IMR-90 (cell line): ENCODE results near the gene ZKSCAN1. TPM values are rescaled to one million over a fixed set of nuclear protein-coding genes. Genes with fewer than 3 reads are reported as not detected.

ENCODE experiments used
- ATAC-seq: fragments of 200-7000 bp; cut with Tn5 transposase; 2 replicates; pipeline ENCODE4 v1.9.1; 2020; ENCODE audit warnings: low read depth, mild to moderate bottlenecking, moderate library complexity
- BruUV-seq: library from RNA; stranded (reverse); fragments of 400-500 nt; replicated peaks from 2 replicates; lab custom pipeline; 2021; lab: Mats Ljungman, UMichigan
- CTCF ChIA-PET: fragments of 300-600 bp; formaldehyde crosslinking; extraction: SDS; loops from one replicate; lab custom pipeline; 2021; ENCODE audit warnings: antibody characterized with exemption; lab: Yijun Ruan, JAX
- POLR2A ChIA-PET: fragments of 300-600 bp; sonication (Branson Sonifier 250); formaldehyde crosslinking; loops from one replicate; lab custom pipeline; 2022; ENCODE audit warnings: antibody characterized with exemption; ENCODE audit not compliant: unreplicated experiment; lab: Charles Lee
- DNase-seq: peaks from one replicate; pipeline ENCODE4 v3.0.0; 2013
- H2AFZ ChIP-seq: replicated peaks from 2 replicates; pipeline ENCODE3; 2013; ENCODE audit warnings: low read length, mild to moderate bottlenecking; ENCODE audit not compliant: poor library complexity
- H2AK5ac ChIP-seq: 2 replicates; pipeline ENCODE4 v1.6.1; 2013; ENCODE audit warnings: low read depth, low read length, inconsistent platforms
- H2AK9ac ChIP-seq: replicated peaks from 2 replicates; pipeline ENCODE3; 2013; ENCODE audit warnings: mild to moderate bottlenecking, low read depth, low read length, moderate library complexity; ENCODE audit not compliant: poor library complexity
- H2BK120ac ChIP-seq: 2 replicates; pipeline ENCODE4 v1.6.1; 2013; ENCODE audit warnings: low read depth, low read length, inconsistent platforms
- H2BK15ac ChIP-seq: 3 replicates; pipeline ENCODE4 v1.6.1; 2013; ENCODE audit warnings: low read depth, low read length, inconsistent platforms
- H2BK20ac ChIP-seq: 2 replicates; pipeline ENCODE4 v1.6.1; 2013; ENCODE audit warnings: low read depth, mild to moderate bottlenecking, inconsistent platforms, low read length, moderate library complexity
- H2BK5ac ChIP-seq: 2 replicates; pipeline ENCODE4 v1.6.1; 2013; ENCODE audit warnings: mild to moderate bottlenecking, low read depth, low read length, inconsistent platforms; ENCODE audit not compliant: poor library complexity, severe bottlenecking
- H3K14ac ChIP-seq: replicated peaks from 2 replicates; pipeline ENCODE4 v1.6.1; 2013; ENCODE audit warnings: low read depth, low read length, inconsistent platforms
- H3K18ac ChIP-seq: 2 replicates; pipeline ENCODE4 v1.6.1; 2013; ENCODE audit warnings: low read depth, low read length, control low read depth
- H3K23ac ChIP-seq: 2 replicates; pipeline ENCODE4 v1.6.1; 2013; ENCODE audit warnings: low read depth, low read length, inconsistent platforms
- H3K27ac ChIP-seq: 2 replicates; pipeline ENCODE4 v1.5.1; 2013; ENCODE audit warnings: mild to moderate bottlenecking, control low read depth, low read length; ENCODE audit not compliant: insufficient read depth
- H3K27me3 ChIP-seq: 2 replicates; pipeline ENCODE4 v1.6.1; 2013; ENCODE audit warnings: low read length; ENCODE audit not compliant: control insufficient read depth, insufficient read depth
- H3K36me3 ChIP-seq: 2 replicates; pipeline ENCODE4 v1.6.1; 2013; ENCODE audit warnings: low read length, mixed read lengths; ENCODE audit not compliant: control insufficient read depth, insufficient read depth
- H3K4ac ChIP-seq: 2 replicates; pipeline ENCODE4 v1.6.1; 2013; ENCODE audit warnings: low read depth, low read length, inconsistent platforms
- H3K4me1 ChIP-seq: 2 replicates; pipeline ENCODE4 v1.6.1; 2013; ENCODE audit warnings: low read length, mixed read lengths; ENCODE audit not compliant: control insufficient read depth, insufficient read depth
- H3K4me2 ChIP-seq: 2 replicates; pipeline ENCODE4 v1.6.1; 2013; ENCODE audit warnings: low read depth, mild to moderate bottlenecking, control low read depth, low read length, moderate library complexity
- H3K4me3 ChIP-seq: 2 replicates; pipeline ENCODE4 v1.5.1; 2013; ENCODE audit warnings: low read depth, mild to moderate bottlenecking, control low read depth, low read length, moderate library complexity; ENCODE audit not compliant: insufficient read depth
- H3K56ac ChIP-seq: 2 replicates; pipeline ENCODE4 v1.6.1; 2013; ENCODE audit warnings: low read length, inconsistent platforms; ENCODE audit not compliant: insufficient read depth; ENCODE audit errors: extremely low read depth
- H3K79me1 ChIP-seq, 2 experiments: 2 replicates each; pipeline ENCODE4 v1.6.1; 2013; ENCODE audit warnings: low read length in 2 of 2, inconsistent platforms in 1 of 2, low read depth in 1 of 2
- H3K9ac ChIP-seq: 2 replicates; pipeline ENCODE4 v1.6.1; 2013; ENCODE audit warnings: low read depth, low read length, control low read depth
- H3K9me1 ChIP-seq: 2 replicates; pipeline ENCODE4 v1.6.1; 2013; ENCODE audit warnings: low read length, inconsistent platforms; ENCODE audit not compliant: insufficient read depth
- H3K9me3 ChIP-seq: 2 replicates; pipeline ENCODE4 v1.6.1; 2013; ENCODE audit warnings: low read length; ENCODE audit not compliant: control insufficient read depth, insufficient read depth
- H4K20me1 ChIP-seq: 2 replicates; pipeline ENCODE4 v1.6.1; 2013; ENCODE audit warnings: low read length, inconsistent platforms; ENCODE audit not compliant: insufficient read depth
- H4K5ac ChIP-seq: 2 replicates; pipeline ENCODE4 v1.6.1; 2013; ENCODE audit warnings: mild to moderate bottlenecking, low read depth, low read length, control low read depth
- H4K8ac ChIP-seq, 2 experiments: 2 replicates each; pipeline ENCODE4 v1.6.1; 2013; ENCODE audit warnings: low read depth in 2 of 2, low read length in 2 of 2, control low read depth in 1 of 2, inconsistent platforms in 1 of 2
- H4K91ac ChIP-seq: 2 replicates; pipeline ENCODE4 v1.6.1; 2013; ENCODE audit warnings: low read depth, low read length, inconsistent platforms; ENCODE audit not compliant: insufficient read depth
- BHLHE40 ChIP-seq: fragments of 150-350 bp; IDR thresholded peaks from 2 replicates; pipeline ENCODE4 v1.6.1; 2016; ENCODE audit warnings: mild to moderate bottlenecking, low read depth, low read length
- CEBPB ChIP-seq: IDR thresholded peaks from 2 replicates; pipeline ENCODE4 v1.6.1; 2012; ENCODE audit warnings: low read depth, low read length, improper control_type of control experiment
- CHD1 ChIP-seq: IDR thresholded peaks from 2 replicates; pipeline ENCODE4 v1.6.1; 2012; ENCODE audit warnings: low read depth, low read length, improper control_type of control experiment
- FOS ChIP-seq: fragments of 150-350 bp; IDR thresholded peaks from 2 replicates; pipeline ENCODE4 v1.6.1; 2016; ENCODE audit warnings: low read depth, low read length
- MAFK ChIP-seq: IDR thresholded peaks from 2 replicates; pipeline ENCODE4 v1.6.1; 2012; ENCODE audit warnings: low read depth, low read length, improper control_type of control experiment
- MAZ ChIP-seq: IDR thresholded peaks from 2 replicates; pipeline ENCODE4 v1.6.1; 2012; ENCODE audit warnings: low read depth, mild to moderate bottlenecking, low read length, improper control_type of control experiment, moderate library complexity, borderline replicate concordance
- MXI1 ChIP-seq: IDR thresholded peaks from 2 replicates; pipeline ENCODE4 v1.6.1; 2012; ENCODE audit warnings: low read depth, mild to moderate bottlenecking, low read length, moderate library complexity, borderline replicate concordance
- NFE2L2 ChIP-seq: fragments of 150-350 bp; IDR thresholded peaks from 2 replicates; pipeline ENCODE4 v1.6.1; 2016; ENCODE audit warnings: low read depth, mild to moderate bottlenecking, low read length
- POLR2A ChIP-seq: IDR thresholded peaks from 2 replicates; pipeline ENCODE4 v1.6.1; 2012; ENCODE audit warnings: mild to moderate bottlenecking, low read depth, low read length
- RAD21 ChIP-seq: IDR thresholded peaks from 2 replicates; pipeline ENCODE4 v1.6.1; 2012; ENCODE audit warnings: low read length, improper control_type of control experiment
- RCOR1 ChIP-seq: IDR thresholded peaks from 2 replicates; pipeline ENCODE4 v1.6.1; 2012; ENCODE audit warnings: mild to moderate bottlenecking, low read length, improper control_type of control experiment; ENCODE audit not compliant: insufficient replicate concordance
- RFX5 ChIP-seq: IDR thresholded peaks from 2 replicates; pipeline ENCODE4 v1.8.0; 2012; ENCODE audit warnings: low read depth, mild to moderate bottlenecking, low read length, moderate library complexity
- SMC3 ChIP-seq: fragments of 150-350 bp; IDR thresholded peaks from 2 replicates; pipeline ENCODE4 v1.6.1; 2016; ENCODE audit warnings: low read depth, mild to moderate bottlenecking, antibody characterized with exemption, low read length, moderate library complexity
- USF2 ChIP-seq: fragments of 150-350 bp; IDR thresholded peaks from 2 replicates; pipeline ENCODE4 v1.6.1; 2017; ENCODE audit warnings: mild to moderate bottlenecking, antibody characterized with exemption, low read length, low read depth
- whole genome bisulfite sequencing, 2 experiments: methylation state at CpG; one replicate each; pipeline versions ENCODE4 v1.1.5 to v1.1.7; 2013; ENCODE audit warnings: missing lambda C conversion rate in 2 of 2; ENCODE audit not compliant: insufficient read length in 1 of 2; ENCODE audit errors: extremely low coverage in 2 of 2; 5-methylcytosine and 5-hydroxymethylcytosine counted together
- dilution Hi-C: fragments of 300-500 bp; cut with HindIII; formaldehyde crosslinking; loops from one replicate; pipeline ENCODE4 v1.14.3; 2018; ENCODE audit warnings: low sequenced_read_pairs; ENCODE audit not compliant: unreplicated experiment
- in situ Hi-C: fragments of 300-500 bp; cut with MboI; formaldehyde crosslinking; loops from 3 replicates; pipeline ENCODE4 v1.14.3; 2019; ENCODE audit warnings: low sequenced_read_pairs, inconsistent platforms, mixed read lengths
- intact Hi-C: fragments of 100-400 bp; cut with micrococcal nuclease; formaldehyde crosslinking; loops from 2 replicates; pipeline ENCODE4 v1.10.0; 2022
- polyA plus RNA-seq, 3 experiments: library from polyadenylated mRNA; depleted of rRNA; stranded (reverse); fragments of >200 nt; gene quantifications; 2 replicates each; pipeline ENCODE4 v1.2.3, GENCODE V29; 2012; ENCODE audit warnings: low replicate concordance in 1 of 3
- total RNA-seq: library from RNA; depleted of rRNA; stranded (reverse); fragments of >200 nt; gene quantifications from 2 replicates; pipeline ENCODE4 v1.2.3, GENCODE V29; 2012
- TF ChIP-seq, protein P1 (sequence below): conservative IDR thresholded peaks from 2 replicates; pipeline ENCODE4 v1.5.1; 2012; ENCODE audit warnings: mild to moderate bottlenecking, low read depth, low read length, improper control_type of control experiment

Gene ZKSCAN1
- total and polyA plus RNA-seq, 2 of the 4 experiments (the other 2 are of a cell fraction), result 13.7 to 40.7 TPM

DNA sequence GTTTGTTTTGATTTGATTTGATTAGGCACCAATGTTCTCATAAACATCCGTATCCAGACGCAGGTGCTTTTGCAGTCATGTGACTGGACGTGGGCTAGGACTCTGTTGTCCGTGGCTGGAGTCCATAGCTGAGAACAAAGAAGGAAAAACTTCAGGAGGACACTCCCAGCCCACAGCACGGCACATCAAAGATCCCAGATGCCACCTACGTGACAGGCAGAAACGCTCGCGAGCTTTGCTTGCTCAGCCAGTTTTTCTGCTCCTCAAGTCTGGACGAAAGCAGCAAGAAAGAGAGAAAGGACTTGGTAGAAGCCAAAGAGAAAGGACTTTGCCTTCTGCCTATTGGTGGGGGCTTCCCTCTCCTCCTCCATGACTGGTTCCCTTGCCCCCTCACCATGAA is 6.9 kb upstream of the ZKSCAN1 start:
- Histone ChIP-seq H3K4ac (no peak overlapping the region), H3K4me1 (peaks cover 5% of the 10 kb centered on the region; the same call in 1 of the 2 replicates), H3K9me1 (no peaks in the 10 kb centered on the region), H3K9ac (no peak overlapping the region), H2BK15ac (no peak overlapping the region), H2BK120ac (no peak overlapping the region), H3K23ac (no peak overlapping the region), H4K8ac (no peak overlapping the region), H3K27me3 (peaks cover 15% of the 10 kb centered on the region), H3K4me2 (no peak overlapping the region), H4K91ac (no peak overlapping the region), H3K18ac (no peak overlapping the region), H3K27ac (no peak overlapping the region), H2BK5ac (no peak overlapping the region), H2AK9ac (no peak overlapping the region), H2BK20ac (no peak overlapping the region), H4K20me1 (no peaks in the 10 kb centered on the region), H2AFZ (no peak overlapping the region), H3K56ac (no peak overlapping the region), H4K5ac (no peak overlapping the region), H3K9me3 (no peaks in the 10 kb centered on the region), H3K14ac (no peak overlapping the region), H3K79me1 (no peaks in the 10 kb centered on the region), H3K4me3 (no peak overlapping the region), H3K36me3 (no peaks in the 10 kb centered on the region), H2AK5ac (no peak overlapping the region)
- TF ChIP-seq SMC3 (no peak), USF2 (no peak), BHLHE40 (no peak), RFX5 (no peak), FOS (no peak), NFE2L2 (no peak), MAFK (no peak), CHD1 (no peak), MAZ (no peak), RCOR1 (no peak), RAD21 (no peak), MXI1 (no peak), POLR2A (no peak), CEBPB (no peak)
- TF ChIP-seq, protein P1, sequence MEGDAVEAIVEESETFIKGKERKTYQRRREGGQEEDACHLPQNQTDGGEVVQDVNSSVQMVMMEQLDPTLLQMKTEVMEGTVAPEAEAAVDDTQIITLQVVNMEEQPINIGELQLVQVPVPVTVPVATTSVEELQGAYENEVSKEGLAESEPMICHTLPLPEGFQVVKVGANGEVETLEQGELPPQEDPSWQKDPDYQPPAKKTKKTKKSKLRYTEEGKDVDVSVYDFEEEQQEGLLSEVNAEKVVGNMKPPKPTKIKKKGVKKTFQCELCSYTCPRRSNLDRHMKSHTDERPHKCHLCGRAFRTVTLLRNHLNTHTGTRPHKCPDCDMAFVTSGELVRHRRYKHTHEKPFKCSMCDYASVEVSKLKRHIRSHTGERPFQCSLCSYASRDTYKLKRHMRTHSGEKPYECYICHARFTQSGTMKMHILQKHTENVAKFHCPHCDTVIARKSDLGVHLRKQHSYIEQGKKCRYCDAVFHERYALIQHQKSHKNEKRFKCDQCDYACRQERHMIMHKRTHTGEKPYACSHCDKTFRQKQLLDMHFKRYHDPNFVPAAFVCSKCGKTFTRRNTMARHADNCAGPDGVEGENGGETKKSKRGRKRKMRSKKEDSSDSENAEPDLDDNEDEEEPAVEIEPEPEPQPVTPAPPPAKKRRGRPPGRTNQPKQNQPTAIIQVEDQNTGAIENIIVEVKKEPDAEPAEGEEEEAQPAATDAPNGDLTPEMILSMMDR, result no peak
- POLR2A ChIA-PET, result no interaction called here
- ATAC-seq (no peak), DNase-seq (no peak)
- CTCF ChIA-PET, result no interaction called here
- BruUV-seq, result no TSS peak
- in situ Hi-C loops, result no loop called here
- dilution Hi-C loops, result no loop called here
- WGBS, 2 experiments, result no CpG with 5 or more reads among the region's 10 CpGs
- intact Hi-C loops, result no loop called here
